Endothelial cell of hepatic sinusoid (primary cell): Measurements from ENCODE around the gene MAX.
"Not testable (repeated sequence)": the region's sequence is repeated elsewhere in the genome, so short reads cannot be mapped to it uniquely, and the experiment has no call there.

Experiments
- in situ Hi-C: cut with HindIII; loops from 2 replicates; pipeline ENCODE4 v1.10.0; 2017; ENCODE audit warnings: low sequenced_read_pairs

Gene MAX

DNA sequence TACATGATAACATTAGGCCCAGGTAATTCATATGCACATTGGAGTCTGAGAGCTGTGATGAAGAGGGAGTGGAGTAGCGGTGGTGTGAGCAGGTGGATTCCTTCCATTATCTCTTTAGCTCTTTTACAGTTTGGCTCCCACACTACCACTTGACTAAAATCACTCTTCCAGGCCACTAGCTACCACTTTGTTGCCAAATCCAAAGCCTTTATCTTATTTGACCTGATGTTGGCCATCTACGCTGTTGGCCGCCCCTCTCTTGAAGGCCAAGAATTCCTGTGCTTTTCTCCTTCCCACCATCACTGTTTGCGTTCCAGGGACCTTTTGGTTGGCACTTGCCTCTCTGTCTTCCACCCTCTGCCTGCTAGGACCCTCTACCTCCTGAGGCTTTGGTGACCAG, 4.0 kb upstream of the MAX start:
- in situ Hi-C loops = no loop called here

DNA sequence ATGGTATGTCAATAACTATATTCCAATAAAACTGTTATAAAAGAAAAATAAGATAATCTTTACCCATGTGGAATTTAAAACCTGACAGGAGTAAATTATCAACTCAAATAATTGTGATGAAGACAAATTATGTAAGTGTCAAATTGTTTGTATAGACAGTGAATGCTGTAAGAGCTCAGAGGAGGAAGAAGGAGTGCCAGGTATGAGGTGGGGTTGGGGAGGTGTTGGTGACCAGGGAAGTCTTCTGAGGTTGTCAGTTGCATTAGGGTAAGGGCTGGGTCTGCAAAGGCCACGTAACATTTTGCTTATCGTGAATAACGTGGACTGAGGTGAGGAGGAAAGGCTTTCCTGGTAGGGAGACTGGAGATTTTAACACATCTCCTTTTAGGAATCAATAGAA, 2.5 kb upstream of the MAX start:
- in situ Hi-C loops = no loop called here

DNA sequence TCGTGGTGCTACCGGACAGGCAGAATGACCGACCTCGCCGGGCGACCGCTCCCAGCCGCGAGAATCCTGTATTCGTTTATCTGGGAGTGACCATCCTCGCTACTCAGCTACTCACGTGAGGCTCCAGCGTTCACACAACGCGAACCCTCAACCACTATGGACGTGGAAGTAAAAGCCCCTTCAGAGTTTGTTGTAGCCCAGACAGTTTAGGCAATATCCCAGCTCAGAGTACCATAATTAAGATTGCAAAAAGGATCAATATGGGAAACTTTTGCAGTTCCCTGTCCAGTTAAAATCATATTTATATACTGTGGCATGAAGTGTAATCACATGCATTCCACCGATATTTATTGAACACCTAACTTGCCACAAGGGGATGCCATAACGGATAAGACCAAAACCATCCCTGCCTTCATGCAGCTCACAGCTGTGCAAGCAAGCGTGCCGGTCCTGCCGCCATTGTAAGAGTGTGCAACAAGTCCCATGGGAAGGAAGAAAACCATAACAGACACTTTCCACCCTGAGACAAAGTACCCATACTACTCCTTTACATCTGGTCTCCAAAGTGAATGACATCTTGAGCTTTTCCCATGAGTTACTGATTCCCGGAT, 938 bp upstream of the MAX start:
- in situ Hi-C loops = no loop called here

DNA sequence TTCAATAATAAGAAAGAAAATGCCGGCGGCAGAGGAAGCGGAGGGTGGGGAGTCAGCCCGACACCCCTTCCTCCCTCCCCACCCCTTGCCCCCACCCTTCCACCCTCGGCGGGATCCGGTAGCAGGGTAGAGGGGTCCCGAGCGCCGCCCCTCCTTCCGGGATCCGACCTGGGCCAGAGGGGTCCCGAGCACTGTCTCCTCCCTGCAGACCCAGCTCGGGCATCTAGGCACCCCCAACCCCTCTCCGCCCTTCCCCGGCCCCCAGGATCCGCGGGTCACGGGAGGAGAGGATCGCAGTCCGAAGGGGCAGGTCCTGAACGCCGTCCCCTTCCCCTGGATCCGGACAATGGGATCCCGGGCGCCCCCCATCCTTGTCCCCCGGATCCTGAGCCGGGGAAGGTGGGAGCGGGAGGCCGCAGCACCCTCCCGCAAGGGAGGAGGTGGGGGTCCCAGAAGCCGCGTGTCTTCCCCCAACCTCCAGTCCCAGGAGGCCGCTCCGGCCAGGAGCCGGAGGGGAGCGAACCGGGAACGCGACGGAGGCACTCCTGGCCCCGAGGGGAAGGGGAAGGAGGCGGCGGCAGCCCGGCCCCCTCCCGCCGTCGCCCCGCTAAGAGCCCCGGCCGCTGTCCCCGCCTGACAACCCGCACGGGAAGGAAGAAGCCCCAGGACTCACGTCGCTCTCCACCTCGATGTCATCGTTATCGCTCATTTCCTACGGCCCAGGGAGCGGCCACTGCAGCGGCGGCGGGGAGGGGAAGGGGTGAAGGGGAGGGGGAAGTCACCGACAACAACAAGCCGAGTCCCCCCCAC, 481 bp downstream of the MAX start:
- in situ Hi-C loops = no loop called here

- in situ Hi-C loops = no loop called here
Observed at GRCh38 chr14:65100922-65101541, 1.3 kb downstream of the MAX start.

DNA sequence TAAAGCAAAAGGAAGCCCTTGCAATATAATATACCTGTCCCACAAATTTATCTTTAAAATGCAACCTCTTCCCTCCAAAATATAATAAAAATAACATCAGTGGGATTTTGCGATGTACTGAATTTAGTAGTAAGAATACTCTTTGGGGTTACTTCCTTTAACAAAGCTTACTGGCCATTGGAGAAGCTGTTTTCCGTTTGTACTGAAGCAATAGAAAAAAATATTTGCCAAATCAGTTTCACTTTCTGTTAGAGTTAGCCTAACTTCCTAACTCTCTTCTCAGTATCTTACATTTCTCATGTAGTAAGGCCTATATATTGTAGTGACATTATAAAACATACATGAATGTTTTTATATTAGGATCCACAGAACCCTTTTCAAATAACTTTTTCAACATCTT, 3.7 kb downstream of the MAX start:
- in situ Hi-C loops = no loop called here

DNA sequence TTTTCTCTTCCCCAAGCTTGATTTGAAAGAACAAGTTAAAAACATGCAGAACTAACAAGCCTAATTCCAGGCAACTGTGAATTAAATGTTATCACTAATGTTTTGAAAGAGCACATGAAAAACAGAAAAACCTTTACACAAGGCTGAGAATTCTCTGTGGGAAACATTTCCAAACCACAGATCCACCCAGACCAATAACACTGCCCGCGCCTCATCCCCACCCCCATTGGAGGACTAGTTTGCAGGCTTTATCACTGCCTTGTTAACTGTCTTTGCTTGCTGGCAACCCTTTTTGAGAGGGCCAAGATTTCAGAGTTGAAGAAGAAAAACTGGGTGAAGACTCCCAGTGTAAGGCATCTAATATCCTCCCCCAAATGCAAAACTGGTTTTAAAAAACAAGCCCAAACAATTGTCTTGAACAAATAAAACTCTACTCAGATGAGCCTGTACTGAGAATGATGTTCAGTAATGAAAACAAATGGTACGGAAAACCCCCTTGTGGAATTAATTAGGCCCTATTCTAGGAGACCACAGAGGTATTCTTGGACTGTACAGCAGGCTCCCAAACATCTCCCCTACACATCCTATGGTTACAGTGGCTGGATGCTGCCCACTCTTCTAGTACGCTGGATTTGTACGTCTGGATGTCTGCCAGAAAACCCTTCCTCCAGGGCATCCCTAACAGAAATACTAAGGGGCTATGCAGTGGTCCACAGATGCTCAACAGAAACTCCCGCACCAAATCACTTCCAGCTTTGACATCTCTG, 5.8 kb downstream of the MAX start:
- in situ Hi-C loops = no loop called here

DNA sequence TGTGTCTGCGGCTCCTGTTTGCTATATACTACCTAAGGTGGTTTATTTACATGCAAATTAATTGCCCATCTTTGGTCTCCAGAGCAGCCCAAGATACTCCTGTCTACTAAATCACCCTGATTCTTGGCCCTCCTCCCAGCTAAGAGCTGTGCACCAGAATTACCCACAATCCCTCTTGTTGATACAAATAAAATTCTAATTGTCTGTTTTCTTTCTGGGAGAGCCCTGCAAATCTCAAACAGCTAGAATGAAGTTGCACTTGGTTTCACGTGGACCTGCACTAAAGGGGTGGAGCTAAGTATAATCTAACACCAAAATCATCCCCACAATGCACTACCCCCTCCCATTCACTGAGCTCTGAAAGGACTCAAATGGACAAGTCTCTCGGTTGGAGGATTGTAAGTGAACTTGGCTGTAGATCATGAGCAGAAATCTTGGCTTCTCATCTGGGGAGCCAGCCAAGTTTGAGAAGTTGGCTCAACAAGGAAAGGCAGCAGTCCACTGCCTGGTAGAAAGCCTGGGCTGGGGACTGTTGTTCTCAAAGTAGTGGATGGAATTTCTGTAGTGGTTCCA, 6.6 kb downstream of the MAX start:
- in situ Hi-C loops = no loop called here

DNA sequence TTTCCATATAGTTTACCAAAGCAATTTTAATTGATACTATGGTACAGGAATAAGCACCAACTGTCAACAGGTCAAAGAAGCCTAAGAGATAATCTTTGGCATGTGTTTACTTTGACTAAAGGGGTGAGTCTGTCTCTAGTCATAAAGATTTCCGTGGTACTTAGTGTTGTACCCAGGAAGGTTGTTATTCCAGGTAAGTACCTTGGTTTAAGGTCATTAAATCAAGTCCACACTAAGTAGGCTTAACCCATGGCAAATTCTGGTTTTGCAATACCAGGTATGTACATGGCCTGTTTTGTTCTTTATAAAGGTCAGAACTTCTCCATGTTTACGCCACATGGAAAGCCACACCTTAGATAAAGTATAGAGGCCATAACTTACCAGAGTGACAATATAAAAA, 10.0 kb downstream of the MAX start:
- in situ Hi-C loops = no loop called here

DNA sequence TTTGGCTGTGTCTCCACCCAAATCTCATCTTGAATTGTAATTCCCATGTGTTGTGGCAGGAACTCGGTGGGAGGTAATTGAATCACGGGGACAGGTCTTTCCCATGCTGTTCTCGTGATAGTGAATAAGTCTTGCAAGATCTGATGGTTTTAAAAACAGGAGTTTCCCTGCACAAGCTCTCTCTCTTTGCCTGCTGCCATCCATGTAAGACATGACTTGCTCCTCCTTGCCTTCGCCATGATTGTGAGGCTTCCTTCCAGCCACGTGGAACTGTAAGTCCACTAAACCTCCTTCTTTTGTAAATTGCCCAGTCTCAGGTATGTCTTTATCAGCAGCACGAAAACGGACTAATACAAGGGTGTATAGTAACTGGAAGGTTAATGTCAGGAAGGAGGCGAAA, 14.5 kb downstream of the MAX start:
- in situ Hi-C loops = not testable (repeated sequence)

- in situ Hi-C loops = not testable (repeated sequence)
Observed at GRCh38 chr14:65086686-65087085, 15.6 kb downstream of the MAX start.

- in situ Hi-C loops = no loop called here
Observed at GRCh38 chr14:65084554-65085505, 17.5 kb downstream of the MAX start.

- in situ Hi-C loops = no loop called here
Observed at GRCh38 chr14:65082930-65083329, 19.4 kb downstream of the MAX start.

- in situ Hi-C loops = no loop called here
Observed at GRCh38 chr14:65080960-65081747, 21.2 kb downstream of the MAX start.

DNA sequence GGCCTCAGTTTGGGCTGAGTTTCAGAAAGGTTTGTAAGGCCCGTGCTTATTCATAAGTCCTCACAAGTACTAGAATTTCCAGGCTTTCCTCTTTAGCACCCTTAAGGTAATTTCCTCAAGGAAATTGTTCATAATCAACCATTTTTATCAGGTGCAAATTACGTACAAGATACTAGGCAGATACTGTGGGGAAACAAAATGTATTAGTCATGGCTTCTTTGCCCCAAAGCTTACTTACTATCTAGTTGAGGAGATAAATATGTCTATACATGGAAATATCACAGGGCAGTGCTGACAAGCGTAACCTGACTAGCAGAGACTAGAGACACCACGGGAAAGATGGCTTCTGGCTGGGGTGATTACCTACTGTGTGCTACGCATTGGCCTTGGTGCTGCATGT, 22.5 kb downstream of the MAX start:
- in situ Hi-C loops = no loop called here

- in situ Hi-C loops = no loop called here
Observed at GRCh38 chr14:65079201-65079600, 23.1 kb downstream of the MAX start.

- in situ Hi-C loops = no loop called here
Observed at GRCh38 chr14:65077318-65077717, 25.0 kb downstream of the MAX start.

DNA sequence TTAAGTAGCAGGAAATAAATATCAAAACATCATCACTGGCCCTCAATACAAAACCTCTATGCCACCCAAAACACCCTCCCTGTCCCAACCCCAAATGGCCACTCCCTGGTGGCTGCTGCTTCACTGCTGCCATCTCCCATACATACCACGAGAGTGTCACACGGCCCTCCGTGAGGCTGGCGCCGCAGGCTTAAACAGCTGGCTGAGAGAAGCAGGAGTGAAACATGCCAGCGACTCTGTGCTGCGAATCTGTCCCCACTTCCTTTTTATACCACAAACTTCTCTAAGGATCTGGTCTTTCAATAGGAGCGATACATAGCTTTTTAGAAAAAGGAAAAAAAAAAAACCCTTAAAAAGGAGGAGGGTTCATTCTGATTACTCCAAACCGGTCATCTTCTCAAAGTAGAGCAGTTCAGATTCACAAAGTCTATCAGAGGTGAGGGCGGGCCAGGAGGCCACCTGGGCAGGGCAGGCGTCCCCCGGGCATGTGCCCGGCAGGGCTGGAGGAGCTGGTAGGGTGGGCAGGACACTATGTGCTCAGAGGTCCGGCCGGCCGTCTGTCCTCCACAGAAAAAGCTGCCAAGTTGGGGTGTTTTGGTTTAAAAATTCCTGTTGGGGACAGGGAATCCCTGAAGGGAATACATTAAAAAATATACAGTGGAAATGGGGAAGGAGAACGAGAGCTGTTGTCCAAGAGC, 26.5 kb downstream of the MAX start:
- in situ Hi-C loops = no loop called here
